IMR-90 (cell line): ENCODE data around the gene FBN1. TPM values are rescaled to one million over a fixed set of nuclear protein-coding genes. Genes with fewer than 3 reads are reported as not detected.

Source experiments
- ATAC-seq: fragments of 200-7000 bp; cut with Tn5 transposase; 2 replicates; pipeline ENCODE4 v1.9.1; 2020; ENCODE audit warnings: low read depth, mild to moderate bottlenecking, moderate library complexity
- BruUV-seq: library from RNA; stranded (reverse); fragments of 400-500 nt; replicated peaks from 2 replicates; lab custom pipeline; 2021; lab: Mats Ljungman, UMichigan
- CTCF ChIA-PET: fragments of 300-600 bp; formaldehyde crosslinking; extraction: SDS; loops from one replicate; lab custom pipeline; 2021; ENCODE audit warnings: antibody characterized with exemption; lab: Yijun Ruan, JAX
- POLR2A ChIA-PET: fragments of 300-600 bp; sonication (Branson Sonifier 250); formaldehyde crosslinking; loops from one replicate; lab custom pipeline; 2022; ENCODE audit warnings: antibody characterized with exemption; ENCODE audit not compliant: unreplicated experiment; lab: Charles Lee
- DNase-seq: peaks from one replicate; pipeline ENCODE4 v3.0.0; 2013
- H2AFZ ChIP-seq: replicated peaks from 2 replicates; pipeline ENCODE3; 2013; ENCODE audit warnings: low read length, mild to moderate bottlenecking; ENCODE audit not compliant: poor library complexity
- H2AK5ac ChIP-seq: 2 replicates; pipeline ENCODE4 v1.6.1; 2013; ENCODE audit warnings: low read depth, low read length, inconsistent platforms
- H2AK9ac ChIP-seq: replicated peaks from 2 replicates; pipeline ENCODE3; 2013; ENCODE audit warnings: mild to moderate bottlenecking, low read depth, low read length, moderate library complexity; ENCODE audit not compliant: poor library complexity
- H2BK120ac ChIP-seq: 2 replicates; pipeline ENCODE4 v1.6.1; 2013; ENCODE audit warnings: low read depth, low read length, inconsistent platforms
- H2BK15ac ChIP-seq: 3 replicates; pipeline ENCODE4 v1.6.1; 2013; ENCODE audit warnings: low read depth, low read length, inconsistent platforms
- H2BK20ac ChIP-seq: 2 replicates; pipeline ENCODE4 v1.6.1; 2013; ENCODE audit warnings: low read depth, mild to moderate bottlenecking, inconsistent platforms, low read length, moderate library complexity
- H2BK5ac ChIP-seq: 2 replicates; pipeline ENCODE4 v1.6.1; 2013; ENCODE audit warnings: mild to moderate bottlenecking, low read depth, low read length, inconsistent platforms; ENCODE audit not compliant: poor library complexity, severe bottlenecking
- H3K14ac ChIP-seq: replicated peaks from 2 replicates; pipeline ENCODE4 v1.6.1; 2013; ENCODE audit warnings: low read depth, low read length, inconsistent platforms
- H3K18ac ChIP-seq: 2 replicates; pipeline ENCODE4 v1.6.1; 2013; ENCODE audit warnings: low read depth, low read length, control low read depth
- H3K23ac ChIP-seq: 2 replicates; pipeline ENCODE4 v1.6.1; 2013; ENCODE audit warnings: low read depth, low read length, inconsistent platforms
- H3K27ac ChIP-seq: 2 replicates; pipeline ENCODE4 v1.5.1; 2013; ENCODE audit warnings: mild to moderate bottlenecking, control low read depth, low read length; ENCODE audit not compliant: insufficient read depth
- H3K27me3 ChIP-seq: 2 replicates; pipeline ENCODE4 v1.6.1; 2013; ENCODE audit warnings: low read length; ENCODE audit not compliant: control insufficient read depth, insufficient read depth
- H3K36me3 ChIP-seq: 2 replicates; pipeline ENCODE4 v1.6.1; 2013; ENCODE audit warnings: low read length, mixed read lengths; ENCODE audit not compliant: control insufficient read depth, insufficient read depth
- H3K4ac ChIP-seq: 2 replicates; pipeline ENCODE4 v1.6.1; 2013; ENCODE audit warnings: low read depth, low read length, inconsistent platforms
- H3K4me1 ChIP-seq: 2 replicates; pipeline ENCODE4 v1.6.1; 2013; ENCODE audit warnings: low read length, mixed read lengths; ENCODE audit not compliant: control insufficient read depth, insufficient read depth
- H3K4me2 ChIP-seq: 2 replicates; pipeline ENCODE4 v1.6.1; 2013; ENCODE audit warnings: low read depth, mild to moderate bottlenecking, control low read depth, low read length, moderate library complexity
- H3K4me3 ChIP-seq: 2 replicates; pipeline ENCODE4 v1.5.1; 2013; ENCODE audit warnings: low read depth, mild to moderate bottlenecking, control low read depth, low read length, moderate library complexity; ENCODE audit not compliant: insufficient read depth
- H3K56ac ChIP-seq: 2 replicates; pipeline ENCODE4 v1.6.1; 2013; ENCODE audit warnings: low read length, inconsistent platforms; ENCODE audit not compliant: insufficient read depth; ENCODE audit errors: extremely low read depth
- H3K79me1 ChIP-seq, 2 experiments: 2 replicates each; pipeline ENCODE4 v1.6.1; 2013; ENCODE audit warnings: low read length in 2 of 2, inconsistent platforms in 1 of 2, low read depth in 1 of 2
- H3K9ac ChIP-seq: 2 replicates; pipeline ENCODE4 v1.6.1; 2013; ENCODE audit warnings: low read depth, low read length, control low read depth
- H3K9me1 ChIP-seq: 2 replicates; pipeline ENCODE4 v1.6.1; 2013; ENCODE audit warnings: low read length, inconsistent platforms; ENCODE audit not compliant: insufficient read depth
- H3K9me3 ChIP-seq: 2 replicates; pipeline ENCODE4 v1.6.1; 2013; ENCODE audit warnings: low read length; ENCODE audit not compliant: control insufficient read depth, insufficient read depth
- H4K20me1 ChIP-seq: 2 replicates; pipeline ENCODE4 v1.6.1; 2013; ENCODE audit warnings: low read length, inconsistent platforms; ENCODE audit not compliant: insufficient read depth
- H4K5ac ChIP-seq: 2 replicates; pipeline ENCODE4 v1.6.1; 2013; ENCODE audit warnings: mild to moderate bottlenecking, low read depth, low read length, control low read depth
- H4K8ac ChIP-seq, 2 experiments: 2 replicates each; pipeline ENCODE4 v1.6.1; 2013; ENCODE audit warnings: low read depth in 2 of 2, low read length in 2 of 2, control low read depth in 1 of 2, inconsistent platforms in 1 of 2
- H4K91ac ChIP-seq: 2 replicates; pipeline ENCODE4 v1.6.1; 2013; ENCODE audit warnings: low read depth, low read length, inconsistent platforms; ENCODE audit not compliant: insufficient read depth
- CHD1 ChIP-seq: IDR thresholded peaks from 2 replicates; pipeline ENCODE4 v1.6.1; 2012; ENCODE audit warnings: low read depth, low read length, improper control_type of control experiment
- FOS ChIP-seq: fragments of 150-350 bp; IDR thresholded peaks from 2 replicates; pipeline ENCODE4 v1.6.1; 2016; ENCODE audit warnings: low read depth, low read length
- MAFK ChIP-seq: IDR thresholded peaks from 2 replicates; pipeline ENCODE4 v1.6.1; 2012; ENCODE audit warnings: low read depth, low read length, improper control_type of control experiment
- MAZ ChIP-seq: IDR thresholded peaks from 2 replicates; pipeline ENCODE4 v1.6.1; 2012; ENCODE audit warnings: low read depth, mild to moderate bottlenecking, low read length, improper control_type of control experiment, moderate library complexity, borderline replicate concordance
- MXI1 ChIP-seq: IDR thresholded peaks from 2 replicates; pipeline ENCODE4 v1.6.1; 2012; ENCODE audit warnings: low read depth, mild to moderate bottlenecking, low read length, moderate library complexity, borderline replicate concordance
- NFE2L2 ChIP-seq: fragments of 150-350 bp; IDR thresholded peaks from 2 replicates; pipeline ENCODE4 v1.6.1; 2016; ENCODE audit warnings: low read depth, mild to moderate bottlenecking, low read length
- RFX5 ChIP-seq: IDR thresholded peaks from 2 replicates; pipeline ENCODE4 v1.8.0; 2012; ENCODE audit warnings: low read depth, mild to moderate bottlenecking, low read length, moderate library complexity
- WGBS, 2 experiments: methylation state at CpG; one replicate each; pipeline versions ENCODE4 v1.1.5 to v1.1.7; 2013; ENCODE audit warnings: missing lambda C conversion rate in 2 of 2; ENCODE audit not compliant: insufficient read length in 1 of 2; ENCODE audit errors: extremely low coverage in 2 of 2; 5-methylcytosine and 5-hydroxymethylcytosine counted together
- dilution Hi-C: fragments of 300-500 bp; cut with HindIII; formaldehyde crosslinking; loops from one replicate; pipeline ENCODE4 v1.14.3; 2018; ENCODE audit warnings: low sequenced_read_pairs; ENCODE audit not compliant: unreplicated experiment
- in situ Hi-C: fragments of 300-500 bp; cut with MboI; formaldehyde crosslinking; loops from 3 replicates; pipeline ENCODE4 v1.14.3; 2019; ENCODE audit warnings: low sequenced_read_pairs, inconsistent platforms, mixed read lengths
- intact Hi-C: fragments of 100-400 bp; cut with micrococcal nuclease; formaldehyde crosslinking; loops from 2 replicates; pipeline ENCODE4 v1.10.0; 2022
- polyA plus RNA-seq, 3 experiments: library from polyadenylated mRNA; depleted of rRNA; stranded (reverse); fragments of >200 nt; gene quantifications; 2 replicates each; pipeline ENCODE4 v1.2.3, GENCODE V29; 2012; ENCODE audit warnings: low replicate concordance in 1 of 3
- total RNA-seq: library from RNA; depleted of rRNA; stranded (reverse); fragments of >200 nt; gene quantifications from 2 replicates; pipeline ENCODE4 v1.2.3, GENCODE V29; 2012

Gene FBN1
- total and polyA plus RNA-seq, 2 of the 4 experiments (the other 2 are of a cell fraction): 134 to 283 TPM

DNA sequence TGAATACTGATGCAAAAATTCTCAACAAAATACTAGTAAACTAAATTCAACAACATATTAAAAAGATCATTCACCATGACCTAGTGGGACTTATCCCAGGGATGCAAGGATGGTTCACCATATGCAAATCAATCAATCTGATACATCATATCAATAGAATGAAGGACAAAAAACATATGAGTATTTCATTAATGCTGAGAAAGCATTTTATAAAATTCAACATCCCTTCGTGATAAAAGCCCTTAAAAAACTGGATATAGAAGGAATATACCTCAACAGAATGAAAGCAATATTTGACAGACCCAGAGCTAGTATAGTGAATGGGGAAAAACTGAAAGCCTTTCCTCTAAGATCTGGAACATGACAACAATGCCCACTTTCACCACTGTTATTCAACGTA, 43.0 kb upstream of the FBN1 start:
- Histone ChIP-seq H3K18ac (no peak overlapping the region), H2BK15ac (no peak overlapping the region), H4K91ac (no peak overlapping the region), H3K4ac (no peak overlapping the region), H3K79me1 (no peaks in the 10 kb centered on the region), H3K9me3 (no peaks in the 10 kb centered on the region), H2BK20ac (no peak overlapping the region), H2AK9ac (no peak overlapping the region), H3K27me3 (no peaks in the 10 kb centered on the region), H3K23ac (no peak overlapping the region), H2AFZ (no peak overlapping the region), H2BK5ac (no peak overlapping the region), H2BK120ac (no peak overlapping the region), H3K36me3 (no peaks in the 10 kb centered on the region), H3K4me2 (no peak overlapping the region), H3K14ac (no peak overlapping the region), H3K27ac (no peak overlapping the region), H4K20me1 (no peaks in the 10 kb centered on the region), H4K5ac (no peak overlapping the region), H3K9ac (no peak overlapping the region), H3K9me1 (0 out of 2 replicates have a peak, but pooled peaks cover 1% of the 10 kb centered on the region), H4K8ac (no peak overlapping the region), H3K4me1 (peaks cover 3% of the 10 kb centered on the region), H3K56ac (no peak overlapping the region), H3K4me3 (no peak overlapping the region), H2AK5ac (no peak overlapping the region)
- dilution Hi-C loops: no loop called here
- no CpG with 5 or more reads among the region's 2 CpGs for WGBS, 2 experiments
- in situ Hi-C loops: no loop called here
- CTCF ChIA-PET: no interaction called here
- POLR2A ChIA-PET: no interaction called here
- DNase-seq: no peak
- no peak for ATAC-seq
- intact Hi-C loops: no loop called here
- TF ChIP-seq NFE2L2 (no peak), RFX5 (no peak), MAFK (peak; percentile 80), CHD1 (no peak), MAZ (no peak), MXI1 (no peak), FOS (no peak)
- BruUV-seq: no TSS peak
